Measurements from ENCODE around the gene HIVEP3. TPM values are rescaled to one million over a fixed set of nuclear protein-coding genes. Genes with fewer than 3 reads are reported as not detected.

The HIVEP3 gene
- total and polyA plus RNA-seq, 2 donors (not counting 1 experiment from before 2014, with no cell fraction given), result 2.0 to 5.1 TPM

GRCh38 chr1:41672173-41672572 is 246.5 kb downstream of the HIVEP3 start:
- H4K20me1 ChIP-seq (ENCODE audit: control insufficient read depth, insufficient read depth, low read length, poor library complexity, severe bottlenecking), result no peaks in the 10 kb centered on the region
- H2AFZ ChIP-seq (ENCODE audit: insufficient read depth, low read depth, low read length, poor library complexity, severe bottlenecking), result peak overlapping the region; percentile 34
- no peak for TF ChIP-seq EZH2 (IDR thresholded peaks at IDR 0.05; ENCODE audit: borderline replicate concordance, insufficient read depth, low read depth, low read length, poor library complexity, severe bottlenecking)
- no peak for TF ChIP-seq CTCF (IDR thresholded peaks at IDR 0.05)
- Mint-ChIP-seq H3K27ac (peak overlapping the region; percentile 86), H3K27me3 (no peaks in the 10 kb centered on the region), H3K4me3 (no peak overlapping the region), H3K4me1 (peaks cover 83% of the 10 kb centered on the region), H3K9me3 (ENCODE audit: insufficient read depth) (no peaks in the 10 kb centered on the region)
- WGBS (ENCODE audit: insufficient coverage), result 87% methylated on average over 3 of the region's 4 CpGs
- ChIA-PET CTCF (interaction anchor here (1.0 to 2.3 kb wide), 6 partner anchors 10 to 98 kb away, joined by 3 to 15 read pairs (median 8); no protein-coding TSS in a partner anchor), POLR2A (no interaction called here)
- ATAC-seq (ENCODE audit: low read depth), result no peak
- H3K9me3 ChIP-seq (ENCODE audit: control extremely low read depth in 1 of 3, control insufficient read depth in 2 of 3, insufficient read depth in 1 of 3, low read length in 2 of 3), result no peaks in the 10 kb centered on the region
- no peak overlapping the region for H3K4me3 ChIP-seq (ENCODE audit: control extremely low read depth in 1 of 5, extremely low read depth in 1 of 5, insufficient read depth in 1 of 5, low read depth in 2 of 5, low read length in 4 of 5)
- no peak for DNase-seq
- peaks cover 47 to 71% of the 10 kb centered on the region in 2 donors for H3K4me1 ChIP-seq (ENCODE audit: control insufficient read depth in 2 of 2, insufficient read depth in 2 of 2, low read length in 2 of 2)
- H3K79me2 ChIP-seq (ENCODE audit: control insufficient read depth, insufficient read depth, low read length), result no peaks in the 10 kb centered on the region
- intact Hi-C loops (cut with micrococcal nuclease), result no loop called here
- no peak overlapping the region for H3K9ac ChIP-seq (ENCODE audit: low read length)
- peak overlapping the region; percentile 75 to 81 for H3K27ac ChIP-seq (ENCODE audit: low read length in 2 of 2)
- no peaks in the 10 kb centered on the region for H3K36me3 ChIP-seq (replicated peaks in 1 of 2; ENCODE audit: control extremely low read depth in 1 of 2, control insufficient read depth in 1 of 2, extremely low read depth in 1 of 2, insufficient read depth in 2 of 2, low read length in 1 of 2)
- no peaks in the 10 kb centered on the region for H3K27me3 ChIP-seq (replicated peaks in 1 of 4; ENCODE audit: control extremely low read depth in 1 of 4, control insufficient read depth in 3 of 4, insufficient read depth in 4 of 4, low read length in 3 of 4)
- peak overlapping the region; percentile 75 for H3K4me2 ChIP-seq (replicated peaks; ENCODE audit: low read depth, low read length, poor library complexity, severe bottlenecking)

GRCh38 chr1:41671116-41671755 is 247.5 kb downstream of the HIVEP3 start:
- intact Hi-C loops (cut with micrococcal nuclease), result no loop called here
- Histone ChIP-seq H3K4me1 (ENCODE audit: control insufficient read depth in 2 of 2, insufficient read depth in 2 of 2, low read length in 2 of 2) (peaks cover 56 to 80% of the 10 kb centered on the region in 2 donors), H3K4me3 (ENCODE audit: control extremely low read depth in 1 of 5, extremely low read depth in 1 of 5, insufficient read depth in 1 of 5, low read depth in 2 of 5, low read length in 4 of 5) (no peak overlapping the region), H3K27me3 (replicated peaks in 1 of 4; ENCODE audit: control extremely low read depth in 1 of 4, control insufficient read depth in 3 of 4, insufficient read depth in 4 of 4, low read length in 3 of 4) (no peaks in the 10 kb centered on the region), H3K9ac (ENCODE audit: low read length) (no peak overlapping the region), H3K27ac (ENCODE audit: low read length in 2 of 2) (no peak overlapping the region), H3K4me2 (replicated peaks; ENCODE audit: low read depth, low read length, poor library complexity, severe bottlenecking) (no peak overlapping the region), H4K20me1 (ENCODE audit: control insufficient read depth, insufficient read depth, low read length, poor library complexity, severe bottlenecking) (no peaks in the 10 kb centered on the region), H2AFZ (ENCODE audit: insufficient read depth, low read depth, low read length, poor library complexity, severe bottlenecking) (no peak overlapping the region), H3K79me2 (ENCODE audit: control insufficient read depth, insufficient read depth, low read length) (no peaks in the 10 kb centered on the region), H3K9me3 (ENCODE audit: control extremely low read depth in 1 of 3, control insufficient read depth in 2 of 3, insufficient read depth in 1 of 3, low read length in 2 of 3) (no peaks in the 10 kb centered on the region), H3K36me3 (replicated peaks in 1 of 2; ENCODE audit: control extremely low read depth in 1 of 2, control insufficient read depth in 1 of 2, extremely low read depth in 1 of 2, insufficient read depth in 2 of 2, low read length in 1 of 2) (no peaks in the 10 kb centered on the region)
- Mint-ChIP-seq H3K27ac (peak overlapping the region; percentile 86), H3K27me3 (no peaks in the 10 kb centered on the region), H3K4me1 (peaks cover 85% of the 10 kb centered on the region), H3K9me3 (ENCODE audit: insufficient read depth) (no peaks in the 10 kb centered on the region), H3K4me3 (peak overlapping the region; percentile 38)
- DNase-seq (no peak), ATAC-seq (ENCODE audit: low read depth) (no peak)
- WGBS (ENCODE audit: insufficient coverage), result 95% methylated on average over 13 of the region's 15 CpGs
- TF ChIP-seq CTCF (IDR thresholded peaks at IDR 0.05) (no peak), EZH2 (IDR thresholded peaks at IDR 0.05; ENCODE audit: borderline replicate concordance, insufficient read depth, low read depth, low read length, poor library complexity, severe bottlenecking) (no peak)
- ChIA-PET CTCF (no interaction called here), POLR2A (no interaction called here)
